IMR-90 (cell line): ENCODE data around the gene CCR8. TPM values are rescaled to one million over a fixed set of nuclear protein-coding genes. Genes with fewer than 3 reads are reported as not detected.

Experiments
- ATAC-seq: fragments of 200-7000 bp; cut with Tn5 transposase; 2 replicates; pipeline ENCODE4 v1.9.1; 2020; ENCODE audit warnings: low read depth, mild to moderate bottlenecking, moderate library complexity
- BruUV-seq: library from RNA; stranded (reverse); fragments of 400-500 nt; replicated peaks from 2 replicates; lab custom pipeline; 2021; lab: Mats Ljungman, UMichigan
- CTCF ChIA-PET: fragments of 300-600 bp; formaldehyde crosslinking; extraction: SDS; loops from one replicate; lab custom pipeline; 2021; ENCODE audit warnings: antibody characterized with exemption; lab: Yijun Ruan, JAX
- POLR2A ChIA-PET: fragments of 300-600 bp; sonication (Branson Sonifier 250); formaldehyde crosslinking; loops from one replicate; lab custom pipeline; 2022; ENCODE audit warnings: antibody characterized with exemption; ENCODE audit not compliant: unreplicated experiment; lab: Charles Lee
- DNase-seq: peaks from one replicate; pipeline ENCODE4 v3.0.0; 2013
- H2AFZ ChIP-seq: replicated peaks from 2 replicates; pipeline ENCODE3; 2013; ENCODE audit warnings: low read length, mild to moderate bottlenecking; ENCODE audit not compliant: poor library complexity
- H2AK5ac ChIP-seq: 2 replicates; pipeline ENCODE4 v1.6.1; 2013; ENCODE audit warnings: low read depth, low read length, inconsistent platforms
- H2AK9ac ChIP-seq: replicated peaks from 2 replicates; pipeline ENCODE3; 2013; ENCODE audit warnings: mild to moderate bottlenecking, low read depth, low read length, moderate library complexity; ENCODE audit not compliant: poor library complexity
- H2BK120ac ChIP-seq: 2 replicates; pipeline ENCODE4 v1.6.1; 2013; ENCODE audit warnings: low read depth, low read length, inconsistent platforms
- H2BK15ac ChIP-seq: 3 replicates; pipeline ENCODE4 v1.6.1; 2013; ENCODE audit warnings: low read depth, low read length, inconsistent platforms
- H2BK20ac ChIP-seq: 2 replicates; pipeline ENCODE4 v1.6.1; 2013; ENCODE audit warnings: low read depth, mild to moderate bottlenecking, inconsistent platforms, low read length, moderate library complexity
- H2BK5ac ChIP-seq: 2 replicates; pipeline ENCODE4 v1.6.1; 2013; ENCODE audit warnings: mild to moderate bottlenecking, low read depth, low read length, inconsistent platforms; ENCODE audit not compliant: poor library complexity, severe bottlenecking
- H3K14ac ChIP-seq: replicated peaks from 2 replicates; pipeline ENCODE4 v1.6.1; 2013; ENCODE audit warnings: low read depth, low read length, inconsistent platforms
- H3K18ac ChIP-seq: 2 replicates; pipeline ENCODE4 v1.6.1; 2013; ENCODE audit warnings: low read depth, low read length, control low read depth
- H3K23ac ChIP-seq: 2 replicates; pipeline ENCODE4 v1.6.1; 2013; ENCODE audit warnings: low read depth, low read length, inconsistent platforms
- H3K27ac ChIP-seq: 2 replicates; pipeline ENCODE4 v1.5.1; 2013; ENCODE audit warnings: mild to moderate bottlenecking, control low read depth, low read length; ENCODE audit not compliant: insufficient read depth
- H3K27me3 ChIP-seq: 2 replicates; pipeline ENCODE4 v1.6.1; 2013; ENCODE audit warnings: low read length; ENCODE audit not compliant: control insufficient read depth, insufficient read depth
- H3K36me3 ChIP-seq: 2 replicates; pipeline ENCODE4 v1.6.1; 2013; ENCODE audit warnings: low read length, mixed read lengths; ENCODE audit not compliant: control insufficient read depth, insufficient read depth
- H3K4ac ChIP-seq: 2 replicates; pipeline ENCODE4 v1.6.1; 2013; ENCODE audit warnings: low read depth, low read length, inconsistent platforms
- H3K4me1 ChIP-seq: 2 replicates; pipeline ENCODE4 v1.6.1; 2013; ENCODE audit warnings: low read length, mixed read lengths; ENCODE audit not compliant: control insufficient read depth, insufficient read depth
- H3K4me2 ChIP-seq: 2 replicates; pipeline ENCODE4 v1.6.1; 2013; ENCODE audit warnings: low read depth, mild to moderate bottlenecking, control low read depth, low read length, moderate library complexity
- H3K4me3 ChIP-seq: 2 replicates; pipeline ENCODE4 v1.5.1; 2013; ENCODE audit warnings: low read depth, mild to moderate bottlenecking, control low read depth, low read length, moderate library complexity; ENCODE audit not compliant: insufficient read depth
- H3K56ac ChIP-seq: 2 replicates; pipeline ENCODE4 v1.6.1; 2013; ENCODE audit warnings: low read length, inconsistent platforms; ENCODE audit not compliant: insufficient read depth; ENCODE audit errors: extremely low read depth
- H3K79me1 ChIP-seq, 2 experiments: 2 replicates each; pipeline ENCODE4 v1.6.1; 2013; ENCODE audit warnings: low read length in 2 of 2, inconsistent platforms in 1 of 2, low read depth in 1 of 2
- H3K9ac ChIP-seq: 2 replicates; pipeline ENCODE4 v1.6.1; 2013; ENCODE audit warnings: low read depth, low read length, control low read depth
- H3K9me1 ChIP-seq: 2 replicates; pipeline ENCODE4 v1.6.1; 2013; ENCODE audit warnings: low read length, inconsistent platforms; ENCODE audit not compliant: insufficient read depth
- H3K9me3 ChIP-seq: 2 replicates; pipeline ENCODE4 v1.6.1; 2013; ENCODE audit warnings: low read length; ENCODE audit not compliant: control insufficient read depth, insufficient read depth
- H4K20me1 ChIP-seq: 2 replicates; pipeline ENCODE4 v1.6.1; 2013; ENCODE audit warnings: low read length, inconsistent platforms; ENCODE audit not compliant: insufficient read depth
- H4K5ac ChIP-seq: 2 replicates; pipeline ENCODE4 v1.6.1; 2013; ENCODE audit warnings: mild to moderate bottlenecking, low read depth, low read length, control low read depth
- H4K8ac ChIP-seq, 2 experiments: 2 replicates each; pipeline ENCODE4 v1.6.1; 2013; ENCODE audit warnings: low read depth in 2 of 2, low read length in 2 of 2, control low read depth in 1 of 2, inconsistent platforms in 1 of 2
- H4K91ac ChIP-seq: 2 replicates; pipeline ENCODE4 v1.6.1; 2013; ENCODE audit warnings: low read depth, low read length, inconsistent platforms; ENCODE audit not compliant: insufficient read depth
- BHLHE40 ChIP-seq: fragments of 150-350 bp; IDR thresholded peaks from 2 replicates; pipeline ENCODE4 v1.6.1; 2016; ENCODE audit warnings: mild to moderate bottlenecking, low read depth, low read length
- CEBPB ChIP-seq: IDR thresholded peaks from 2 replicates; pipeline ENCODE4 v1.6.1; 2012; ENCODE audit warnings: low read depth, low read length, improper control_type of control experiment
- CHD1 ChIP-seq: IDR thresholded peaks from 2 replicates; pipeline ENCODE4 v1.6.1; 2012; ENCODE audit warnings: low read depth, low read length, improper control_type of control experiment
- ELK1 ChIP-seq: fragments of 150-350 bp; IDR thresholded peaks from 2 replicates; pipeline ENCODE4 v1.6.1; 2016; ENCODE audit warnings: low read depth, mild to moderate bottlenecking, low read length, moderate library complexity, borderline replicate concordance
- FOS ChIP-seq: fragments of 150-350 bp; IDR thresholded peaks from 2 replicates; pipeline ENCODE4 v1.6.1; 2016; ENCODE audit warnings: low read depth, low read length
- MAFK ChIP-seq: IDR thresholded peaks from 2 replicates; pipeline ENCODE4 v1.6.1; 2012; ENCODE audit warnings: low read depth, low read length, improper control_type of control experiment
- MAZ ChIP-seq: IDR thresholded peaks from 2 replicates; pipeline ENCODE4 v1.6.1; 2012; ENCODE audit warnings: low read depth, mild to moderate bottlenecking, low read length, improper control_type of control experiment, moderate library complexity, borderline replicate concordance
- MXI1 ChIP-seq: IDR thresholded peaks from 2 replicates; pipeline ENCODE4 v1.6.1; 2012; ENCODE audit warnings: low read depth, mild to moderate bottlenecking, low read length, moderate library complexity, borderline replicate concordance
- NFE2L2 ChIP-seq: fragments of 150-350 bp; IDR thresholded peaks from 2 replicates; pipeline ENCODE4 v1.6.1; 2016; ENCODE audit warnings: low read depth, mild to moderate bottlenecking, low read length
- POLR2A ChIP-seq: IDR thresholded peaks from 2 replicates; pipeline ENCODE4 v1.6.1; 2012; ENCODE audit warnings: mild to moderate bottlenecking, low read depth, low read length
- RCOR1 ChIP-seq: IDR thresholded peaks from 2 replicates; pipeline ENCODE4 v1.6.1; 2012; ENCODE audit warnings: mild to moderate bottlenecking, low read length, improper control_type of control experiment; ENCODE audit not compliant: insufficient replicate concordance
- RFX5 ChIP-seq: IDR thresholded peaks from 2 replicates; pipeline ENCODE4 v1.8.0; 2012; ENCODE audit warnings: low read depth, mild to moderate bottlenecking, low read length, moderate library complexity
- SMC3 ChIP-seq: fragments of 150-350 bp; IDR thresholded peaks from 2 replicates; pipeline ENCODE4 v1.6.1; 2016; ENCODE audit warnings: low read depth, mild to moderate bottlenecking, antibody characterized with exemption, low read length, moderate library complexity
- USF2 ChIP-seq: fragments of 150-350 bp; IDR thresholded peaks from 2 replicates; pipeline ENCODE4 v1.6.1; 2017; ENCODE audit warnings: mild to moderate bottlenecking, antibody characterized with exemption, low read length, low read depth
- WGBS, 2 experiments: methylation state at CpG; one replicate each; pipeline versions ENCODE4 v1.1.5 to v1.1.7; 2013; ENCODE audit warnings: missing lambda C conversion rate in 2 of 2; ENCODE audit not compliant: insufficient read length in 1 of 2; ENCODE audit errors: extremely low coverage in 2 of 2; 5-methylcytosine and 5-hydroxymethylcytosine counted together
- dilution Hi-C: fragments of 300-500 bp; cut with HindIII; formaldehyde crosslinking; loops from one replicate; pipeline ENCODE4 v1.14.3; 2018; ENCODE audit warnings: low sequenced_read_pairs; ENCODE audit not compliant: unreplicated experiment
- in situ Hi-C: fragments of 300-500 bp; cut with MboI; formaldehyde crosslinking; loops from 3 replicates; pipeline ENCODE4 v1.14.3; 2019; ENCODE audit warnings: low sequenced_read_pairs, inconsistent platforms, mixed read lengths
- intact Hi-C: fragments of 100-400 bp; cut with micrococcal nuclease; formaldehyde crosslinking; loops from 2 replicates; pipeline ENCODE4 v1.10.0; 2022
- polyA plus RNA-seq, 3 experiments: library from polyadenylated mRNA; depleted of rRNA; stranded (reverse); fragments of >200 nt; gene quantifications; 2 replicates each; pipeline ENCODE4 v1.2.3, GENCODE V29; 2012; ENCODE audit warnings: low replicate concordance in 1 of 3
- total RNA-seq: library from RNA; depleted of rRNA; stranded (reverse); fragments of >200 nt; gene quantifications from 2 replicates; pipeline ENCODE4 v1.2.3, GENCODE V29; 2012

Gene CCR8
- total and polyA plus RNA-seq, 2 of the 4 experiments (the other 2 are of a cell fraction), result not detected

- Histone ChIP-seq H3K4me1 (no peaks in the 10 kb centered on the region), H3K9ac (peak overlapping the region; percentile 36; the same call in 1 of the 2 replicates), H2AFZ (peak overlapping the region; percentile 68), H3K4me2 (peak overlapping the region; percentile 65), H3K9me3 (no peaks in the 10 kb centered on the region), H2BK15ac (no peak overlapping the region), H4K5ac (no peak overlapping the region), H3K27ac (no peak overlapping the region), H3K9me1 (no peaks in the 10 kb centered on the region), H3K56ac (no peak overlapping the region), H3K4me3 (no peak overlapping the region), H2AK5ac (no peak overlapping the region), H2BK120ac (no peak overlapping the region), H2AK9ac (no peak overlapping the region), H3K23ac (no peak overlapping the region; the same call in 1 of the 2 replicates), H3K36me3 (no peaks in the 10 kb centered on the region), H3K4ac (no peak overlapping the region), H3K27me3 (no peaks in the 10 kb centered on the region; the same call in 1 of the 2 replicates), H3K14ac (0 out of 2 replicates have a peak overlapping the region, but pooled peaks have one; percentile 23), H2BK20ac (no peak overlapping the region), H2BK5ac (no peak overlapping the region), H3K18ac (no peak overlapping the region), H4K91ac (no peak overlapping the region), H3K79me1 (no peaks in the 10 kb centered on the region), H4K8ac (no peak overlapping the region), H4K20me1 (no peaks in the 10 kb centered on the region; the same call in 1 of the 2 replicates)
- intact Hi-C loops, result no loop called here
- POLR2A ChIA-PET, result no interaction called here
- TF ChIP-seq MAFK, result no peak
- TF ChIP-seq CEBPB, result no peak
- no peak for TF ChIP-seq FOS
- TF ChIP-seq SMC3, result no peak
- TF ChIP-seq NFE2L2, result no peak
- no peak for TF ChIP-seq RFX5
- no peak for TF ChIP-seq MXI1
- no peak for TF ChIP-seq USF2
- no peak for TF ChIP-seq ELK1
- no peak for TF ChIP-seq CHD1
- no peak for TF ChIP-seq MAZ
- no peak for TF ChIP-seq BHLHE40
- TF ChIP-seq POLR2A, result no peak
- TF ChIP-seq RCOR1, result no peak
- no peak for DNase-seq
- no peak for ATAC-seq
- in situ Hi-C loops, result loop anchor here (5.0 kb wide), 1 partner anchor 92 kb away; the partner anchor contains the start of gene XIRP1
- 50% methylated on average over 2 of the region's 5 CpGs; no CpG with 5 or more reads in 1 of the 2 experiments for whole genome bisulfite sequencing, 2 experiments
- dilution Hi-C loops, result no loop called here
- no TSS peak for BruUV-seq
- CTCF ChIA-PET, result no interaction called here
Observed at GRCh38 chr3:39284457-39284881, 45.0 kb upstream of the CCR8 start.
